ENCODE measurements around the gene CYP27B1. TPM values are rescaled to one million over a fixed set of nuclear protein-coding genes. Genes with fewer than 3 reads are reported as not detected.
"Not testable (repeated sequence)": the region's sequence is repeated elsewhere in the genome, so short reads cannot be mapped to it uniquely, and the experiment has no call there.

The CYP27B1 gene
- total RNA-seq, 4 donors from 2014 or later: not detected

DNA sequence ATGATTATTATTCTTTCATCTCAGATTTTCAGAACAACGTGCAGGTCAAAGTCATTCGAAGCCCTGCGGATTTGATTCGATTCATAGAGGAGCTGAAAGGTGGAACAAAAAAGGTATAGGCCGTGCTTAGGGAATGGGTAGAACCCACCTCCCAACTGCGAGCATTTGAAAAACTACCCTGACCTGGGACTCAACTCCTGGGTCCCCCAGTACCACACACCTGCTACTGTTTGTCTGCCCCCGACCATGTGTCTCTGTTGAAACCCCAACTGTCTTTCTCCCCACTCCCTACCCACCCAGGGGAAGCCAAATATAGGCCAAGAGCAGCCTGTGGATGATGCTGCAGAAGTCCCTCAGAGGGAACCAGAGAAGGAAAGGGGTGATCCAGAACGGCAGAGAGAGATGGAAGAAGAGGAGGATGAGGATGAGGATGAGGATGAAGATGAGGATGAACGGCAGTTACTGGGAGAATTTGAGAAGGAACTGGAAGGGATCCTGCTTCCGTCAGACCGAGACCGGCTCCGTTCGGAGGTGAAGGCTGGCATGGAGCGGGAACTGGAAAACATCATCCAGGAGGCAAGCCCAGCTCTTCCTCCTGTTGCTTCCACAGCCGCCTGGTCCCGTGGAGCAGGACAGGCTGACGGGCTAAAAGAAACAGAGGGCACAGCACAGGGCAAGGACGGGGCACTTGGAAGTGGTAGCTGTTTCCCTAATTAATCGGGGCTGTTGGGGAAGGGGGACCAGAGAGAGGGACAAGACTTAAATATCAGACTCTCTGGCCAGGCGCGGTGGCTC, 48.8 kb downstream of the CYP27B1 start:
- intact Hi-C loops (cut with DNase I; ENCODE audit: low total_unique reads): no loop called here
- DNase-seq (no peak), ATAC-seq (no peak)
- in situ Hi-C loops (cut with MboI; ENCODE audit: low sequenced_read_pairs in 4 of 4): no loop called here
- H3K4me1 ChIP-seq: no peaks in the 10 kb centered on the region
- H3K36me3 ChIP-seq: peaks cover 5 to 59% of the 10 kb centered on the region in 2 donors
- H3K27ac ChIP-seq: no peak overlapping the region
- TF ChIP-seq, protein P1, sequence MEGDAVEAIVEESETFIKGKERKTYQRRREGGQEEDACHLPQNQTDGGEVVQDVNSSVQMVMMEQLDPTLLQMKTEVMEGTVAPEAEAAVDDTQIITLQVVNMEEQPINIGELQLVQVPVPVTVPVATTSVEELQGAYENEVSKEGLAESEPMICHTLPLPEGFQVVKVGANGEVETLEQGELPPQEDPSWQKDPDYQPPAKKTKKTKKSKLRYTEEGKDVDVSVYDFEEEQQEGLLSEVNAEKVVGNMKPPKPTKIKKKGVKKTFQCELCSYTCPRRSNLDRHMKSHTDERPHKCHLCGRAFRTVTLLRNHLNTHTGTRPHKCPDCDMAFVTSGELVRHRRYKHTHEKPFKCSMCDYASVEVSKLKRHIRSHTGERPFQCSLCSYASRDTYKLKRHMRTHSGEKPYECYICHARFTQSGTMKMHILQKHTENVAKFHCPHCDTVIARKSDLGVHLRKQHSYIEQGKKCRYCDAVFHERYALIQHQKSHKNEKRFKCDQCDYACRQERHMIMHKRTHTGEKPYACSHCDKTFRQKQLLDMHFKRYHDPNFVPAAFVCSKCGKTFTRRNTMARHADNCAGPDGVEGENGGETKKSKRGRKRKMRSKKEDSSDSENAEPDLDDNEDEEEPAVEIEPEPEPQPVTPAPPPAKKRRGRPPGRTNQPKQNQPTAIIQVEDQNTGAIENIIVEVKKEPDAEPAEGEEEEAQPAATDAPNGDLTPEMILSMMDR (IDR thresholded peaks at IDR 0.05 in 4 of 5, conservative IDR thresholded peaks at IDR 0.05 in 1 of 5): no peak
- no peak for TF ChIP-seq POLR2A (IDR thresholded peaks at IDR 0.05)
- no peak overlapping the region for H3K4me3 ChIP-seq
- H3K9me3 ChIP-seq: no peaks in the 10 kb centered on the region
- no peaks in the 10 kb centered on the region for H3K27me3 ChIP-seq

DNA sequence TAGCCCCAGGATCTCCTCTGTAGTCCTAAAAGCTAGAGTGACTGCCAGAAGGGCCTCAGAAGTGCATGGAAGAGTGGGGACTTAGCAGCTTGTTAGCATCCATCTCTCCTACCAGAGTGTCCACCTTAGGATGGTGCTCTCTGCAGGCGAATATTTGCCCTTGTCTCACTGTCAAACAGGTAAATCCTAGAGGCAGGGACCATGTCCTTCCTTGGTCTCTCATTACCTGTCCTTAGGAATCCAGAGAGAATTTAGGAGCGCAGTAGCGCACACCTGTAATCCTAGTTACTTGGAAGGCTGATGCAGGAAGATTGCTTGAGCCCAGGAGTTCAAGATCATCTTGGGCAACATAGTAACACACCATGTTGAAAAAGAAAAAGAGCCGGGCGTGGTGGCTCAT, 49.7 kb downstream of the CYP27B1 start:
- intact Hi-C loops (cut with DNase I; ENCODE audit: low total_unique reads): no loop called here
- TF ChIP-seq, protein P1 (IDR thresholded peaks at IDR 0.05 in 4 of 5, conservative IDR thresholded peaks at IDR 0.05 in 1 of 5): no peak
- Histone ChIP-seq H3K9me3 (no peaks in the 10 kb centered on the region), H3K36me3 (peaks cover 5 to 60% of the 10 kb centered on the region in 2 donors), H3K4me1 (no peaks in the 10 kb centered on the region), H3K4me3 (no peak overlapping the region), H3K27me3 (no peaks in the 10 kb centered on the region), H3K27ac (no peak overlapping the region)
- in situ Hi-C loops (cut with MboI; ENCODE audit: low sequenced_read_pairs in 4 of 4): no loop called here
- ATAC-seq (no peak), DNase-seq (no peak)

DNA sequence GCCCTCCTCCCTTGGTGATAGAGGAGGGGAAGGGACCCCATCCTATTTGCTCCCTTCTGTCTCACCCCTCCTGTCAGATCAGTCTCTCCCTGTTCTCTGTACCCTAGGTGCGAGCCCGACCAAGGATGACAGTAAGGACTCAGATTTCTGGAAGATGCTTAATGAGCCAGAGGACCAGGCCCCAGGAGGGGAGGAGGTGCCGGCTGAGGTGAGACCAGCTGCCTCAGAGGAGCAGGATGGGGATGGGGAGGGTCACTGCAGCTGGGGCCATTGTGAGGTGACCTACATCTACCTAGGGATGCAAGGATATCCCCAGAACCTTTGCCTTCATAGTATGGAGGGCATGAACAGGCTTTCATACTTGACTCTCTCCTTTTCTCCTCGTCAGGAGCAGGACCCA, 50.6 kb downstream of the CYP27B1 start:
- H3K9me3 ChIP-seq: no peaks in the 10 kb centered on the region
- ATAC-seq (no peak), DNase-seq (no peak)
- no peaks in the 10 kb centered on the region for H3K27me3 ChIP-seq
- intact Hi-C loops (cut with DNase I; ENCODE audit: low total_unique reads) (no loop called here), in situ Hi-C loops (cut with MboI; ENCODE audit: low sequenced_read_pairs in 4 of 4) (no loop called here)
- no peak overlapping the region for H3K4me3 ChIP-seq
- no peak overlapping the region for H3K27ac ChIP-seq
- no peak for TF ChIP-seq POLR2A (IDR thresholded peaks at IDR 0.05)
- TF ChIP-seq, protein P1 (IDR thresholded peaks at IDR 0.05 in 4 of 5, conservative IDR thresholded peaks at IDR 0.05 in 1 of 5): no peak
- H3K4me1 ChIP-seq: no peaks in the 10 kb centered on the region
- peaks cover 5 to 65% of the 10 kb centered on the region in 2 donors for H3K36me3 ChIP-seq

DNA sequence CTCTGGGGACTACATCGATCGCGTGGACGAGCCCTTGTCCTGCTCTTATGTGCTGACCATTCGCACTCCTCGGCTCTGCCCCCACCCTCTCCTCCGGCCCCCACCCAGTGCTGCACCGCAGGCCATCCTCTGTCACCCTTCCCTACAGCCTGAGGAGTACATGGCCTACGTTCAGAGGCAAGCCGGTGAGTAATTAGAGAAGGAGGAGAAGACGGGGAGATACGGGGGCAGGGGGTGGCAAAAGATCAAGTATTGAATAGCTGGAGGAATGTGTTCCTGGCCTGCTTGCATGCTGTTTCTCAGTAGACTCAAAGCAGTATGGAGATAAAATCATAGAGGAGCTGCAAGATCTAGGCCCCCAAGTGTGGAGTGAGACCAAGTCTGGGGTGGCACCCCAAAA, 51.1 kb downstream of the CYP27B1 start:
- no peaks in the 10 kb centered on the region for H3K9me3 ChIP-seq
- no peak overlapping the region for H3K27ac ChIP-seq
- TF ChIP-seq, protein P1 (IDR thresholded peaks at IDR 0.05 in 4 of 5, conservative IDR thresholded peaks at IDR 0.05 in 1 of 5): no peak
- H3K4me1 ChIP-seq: no peaks in the 10 kb centered on the region
- peaks cover 5 to 61% of the 10 kb centered on the region in 2 donors for H3K36me3 ChIP-seq
- in situ Hi-C loops (cut with MboI; ENCODE audit: low sequenced_read_pairs in 4 of 4): no loop called here
- DNase-seq: no peak
- H3K4me3 ChIP-seq: no peak overlapping the region
- intact Hi-C loops (cut with DNase I; ENCODE audit: low total_unique reads): no loop called here
- no peak for ATAC-seq
- no peaks in the 10 kb centered on the region for H3K27me3 ChIP-seq

DNA sequence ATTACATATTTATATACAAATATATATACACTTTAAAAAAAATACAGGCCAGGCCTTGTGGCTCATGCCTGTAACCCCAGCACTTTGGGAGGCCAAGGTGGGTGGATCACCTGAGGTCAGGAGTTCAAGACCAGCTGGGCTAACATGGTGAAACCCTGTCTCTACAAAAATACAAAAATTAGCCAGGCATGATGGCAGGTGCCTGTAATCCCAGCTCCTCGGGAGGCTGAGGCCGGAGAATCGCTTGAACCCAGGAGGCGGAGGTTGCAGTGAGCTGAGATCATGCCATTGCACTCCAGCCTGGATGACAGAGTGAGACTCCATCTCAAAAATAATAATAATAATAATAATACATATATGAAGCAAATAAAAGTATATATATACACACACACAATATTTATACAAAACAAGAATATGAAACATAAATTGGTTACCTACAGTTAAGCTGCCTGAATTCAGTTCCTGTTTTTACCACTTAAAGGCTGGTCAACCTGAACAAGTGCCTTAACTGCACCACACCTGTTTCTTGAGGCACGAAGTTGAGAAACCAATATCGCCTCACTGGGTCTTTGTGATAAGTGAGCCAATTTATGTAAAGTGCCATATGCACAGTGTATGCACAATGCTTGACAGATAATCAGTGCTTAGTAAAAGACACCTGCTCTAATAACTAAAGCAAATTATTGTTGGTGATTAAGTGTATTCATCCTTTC, 51.7 kb downstream of the CYP27B1 start:
- in situ Hi-C loops (cut with MboI; ENCODE audit: low sequenced_read_pairs in 4 of 4); ATAC-seq; H3K9me3 ChIP-seq; H3K4me3 ChIP-seq; DNase-seq; H3K27me3 ChIP-seq; intact Hi-C loops (cut with DNase I; ENCODE audit: low total_unique reads); H3K27ac ChIP-seq; H3K4me1 ChIP-seq: not testable (repeated sequence)
- H3K36me3 ChIP-seq: peaks cover 5 to 55% of the 10 kb centered on the region in 2 donors

All from gastrocnemius medialis (tissue), 4 donors.